Measurements from ENCODE around the gene RAMP1.
A peak's percentile ranks its signal among the peaks of the same experiment; 100 is the strongest.

Gene RAMP1

GRCh38 chr2:237854295-237854694 is 5.1 kb upstream of the RAMP1 start:
- H3K4me3 ChIP-seq (ENCODE audit: control insufficient read depth, low read depth, low read length): no peak overlapping the region
- TF ChIP-seq, protein P1, sequence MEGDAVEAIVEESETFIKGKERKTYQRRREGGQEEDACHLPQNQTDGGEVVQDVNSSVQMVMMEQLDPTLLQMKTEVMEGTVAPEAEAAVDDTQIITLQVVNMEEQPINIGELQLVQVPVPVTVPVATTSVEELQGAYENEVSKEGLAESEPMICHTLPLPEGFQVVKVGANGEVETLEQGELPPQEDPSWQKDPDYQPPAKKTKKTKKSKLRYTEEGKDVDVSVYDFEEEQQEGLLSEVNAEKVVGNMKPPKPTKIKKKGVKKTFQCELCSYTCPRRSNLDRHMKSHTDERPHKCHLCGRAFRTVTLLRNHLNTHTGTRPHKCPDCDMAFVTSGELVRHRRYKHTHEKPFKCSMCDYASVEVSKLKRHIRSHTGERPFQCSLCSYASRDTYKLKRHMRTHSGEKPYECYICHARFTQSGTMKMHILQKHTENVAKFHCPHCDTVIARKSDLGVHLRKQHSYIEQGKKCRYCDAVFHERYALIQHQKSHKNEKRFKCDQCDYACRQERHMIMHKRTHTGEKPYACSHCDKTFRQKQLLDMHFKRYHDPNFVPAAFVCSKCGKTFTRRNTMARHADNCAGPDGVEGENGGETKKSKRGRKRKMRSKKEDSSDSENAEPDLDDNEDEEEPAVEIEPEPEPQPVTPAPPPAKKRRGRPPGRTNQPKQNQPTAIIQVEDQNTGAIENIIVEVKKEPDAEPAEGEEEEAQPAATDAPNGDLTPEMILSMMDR (IDR thresholded peaks at IDR 0.05; ENCODE audit: control insufficient read depth, insufficient read depth, low read depth, low read length, missing control alignments): no peak
- DNase-seq (ENCODE audit: low read depth): no peak

DNA sequence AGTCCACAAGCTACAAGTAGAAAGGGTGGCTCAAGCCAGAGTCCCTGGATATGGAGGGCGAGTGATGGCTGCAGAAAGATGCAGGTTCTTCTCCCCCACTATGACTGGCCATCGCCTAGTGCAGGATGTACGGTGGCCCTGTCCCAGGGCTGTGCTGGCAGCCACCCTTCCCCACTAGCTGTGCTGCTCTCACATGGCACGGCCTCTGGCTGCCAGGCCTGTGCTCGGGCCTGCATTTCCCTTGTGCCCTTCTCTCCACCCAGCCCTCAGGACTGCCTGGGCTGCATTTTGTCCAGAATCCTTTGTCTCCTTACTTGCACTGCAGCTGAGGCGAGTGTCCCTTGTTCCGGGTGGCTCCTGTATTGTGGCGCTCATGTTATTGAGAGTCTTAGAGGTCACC is 1.6 kb upstream of the RAMP1 start:
- TF ChIP-seq, protein P1 (IDR thresholded peaks at IDR 0.05; ENCODE audit: control insufficient read depth, insufficient read depth, low read depth, low read length, missing control alignments): no peak
- no peak for DNase-seq (ENCODE audit: low read depth)
- H3K4me3 ChIP-seq (ENCODE audit: control insufficient read depth, low read depth, low read length): no peak overlapping the region

DNA sequence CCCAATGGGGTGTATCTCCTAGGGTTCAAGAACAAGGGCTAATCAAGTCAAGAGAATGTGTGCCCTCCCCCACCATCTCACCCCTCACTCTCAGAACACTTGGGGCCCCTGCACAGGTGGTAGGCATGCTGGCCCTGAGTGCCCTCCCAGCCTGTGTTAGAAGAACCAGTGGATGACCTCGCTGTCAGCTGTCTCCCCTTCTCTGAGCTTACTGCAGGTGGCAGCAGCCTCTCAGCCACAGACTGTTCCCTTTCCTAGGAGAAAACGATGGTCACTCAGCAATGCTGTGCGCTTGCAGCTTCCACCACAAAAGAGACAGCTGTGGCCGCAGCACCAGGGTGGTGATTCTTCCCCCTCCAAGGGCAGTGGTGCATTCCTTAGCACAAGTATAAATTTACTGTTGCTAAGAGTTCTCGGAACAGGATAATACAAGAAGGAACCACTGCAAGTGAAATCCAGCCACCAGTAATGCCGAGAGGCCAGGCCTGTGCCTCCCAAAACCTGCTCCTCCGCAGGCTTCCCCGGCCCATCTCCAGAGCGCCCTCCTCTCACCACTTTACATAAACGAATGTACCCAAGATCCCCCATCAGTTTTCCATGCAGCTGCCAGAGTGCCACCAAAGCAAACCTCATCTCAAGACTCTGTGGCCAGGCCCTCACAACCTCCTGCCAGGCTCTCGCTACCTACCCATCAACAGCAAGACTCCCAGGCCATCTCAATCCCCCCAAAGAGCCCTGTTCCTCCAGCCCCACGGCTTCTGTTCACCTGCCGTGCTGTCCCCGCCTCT is 935 bp upstream of the RAMP1 start:
- H3K4me3 ChIP-seq (ENCODE audit: control insufficient read depth, low read depth, low read length): no peak overlapping the region
- peak; percentile 67 for DNase-seq (ENCODE audit: low read depth)
- TF ChIP-seq, protein P1 (IDR thresholded peaks at IDR 0.05; ENCODE audit: control insufficient read depth, insufficient read depth, low read depth, low read length, missing control alignments): peak; percentile 95

- TF ChIP-seq, protein P1 (IDR thresholded peaks at IDR 0.05; ENCODE audit: control insufficient read depth, insufficient read depth, low read depth, low read length, missing control alignments): no peak
- DNase-seq (ENCODE audit: low read depth): no peak
- H3K4me3 ChIP-seq (ENCODE audit: control insufficient read depth, low read depth, low read length): peak overlapping the region; percentile 48
Observed at GRCh38 chr2:237859082-237859433, 365 bp upstream of the RAMP1 start.

- TF ChIP-seq, protein P1 (IDR thresholded peaks at IDR 0.05; ENCODE audit: control insufficient read depth, insufficient read depth, low read depth, low read length, missing control alignments): no peak
- no peak overlapping the region; the same call in 1 of the 2 replicates for H3K4me3 ChIP-seq (ENCODE audit: control insufficient read depth, low read depth, low read length)
- no peak for DNase-seq (ENCODE audit: low read depth)
Observed at GRCh38 chr2:237860273-237860935, 981 bp downstream of the RAMP1 start.

DNA sequence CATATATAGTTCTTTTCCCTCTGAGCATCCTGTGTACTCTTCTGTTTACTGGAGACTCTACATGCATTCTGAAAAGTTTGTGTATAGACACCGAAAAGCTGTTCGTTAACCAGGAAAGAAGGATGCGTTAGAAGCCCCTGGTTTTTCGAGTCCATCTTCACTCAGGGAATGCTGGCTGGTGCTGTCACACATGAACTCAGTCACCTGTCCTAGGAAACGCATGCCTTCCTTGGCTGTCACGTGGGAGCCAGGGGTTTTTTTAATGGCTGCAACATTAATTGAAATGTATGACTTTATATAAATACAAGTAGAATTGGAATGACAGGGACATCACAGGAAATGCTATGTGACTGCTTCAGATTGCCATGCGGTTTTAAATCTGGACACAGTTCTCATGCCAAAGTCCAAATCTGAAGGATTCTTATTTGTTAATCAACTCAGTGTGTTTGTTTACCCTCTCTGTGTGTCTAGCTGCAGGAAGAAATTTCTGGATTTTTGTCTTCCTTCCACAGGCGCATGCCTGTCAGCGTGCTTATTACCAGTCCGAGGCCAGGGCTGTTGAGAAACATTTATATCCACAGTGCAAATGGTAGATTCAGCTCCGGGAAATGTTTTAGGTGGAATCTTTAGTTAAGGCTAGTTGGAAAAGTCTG is 2.6 kb downstream of the RAMP1 start:
- H3K4me3 ChIP-seq (ENCODE audit: control insufficient read depth, low read depth, low read length): no peak overlapping the region
- TF ChIP-seq, protein P1 (IDR thresholded peaks at IDR 0.05; ENCODE audit: control insufficient read depth, insufficient read depth, low read depth, low read length, missing control alignments): no peak
- DNase-seq (ENCODE audit: low read depth): no peak

Data from AG09309 (cell line).